ENCODE measurements around the gene ING4. TPM values are rescaled to one million over a fixed set of nuclear protein-coding genes. Genes with fewer than 3 reads are reported as not detected.

The ING4 gene
- total RNA-seq, 4 donors from 2014 or later, result 45.1 to 58.3 (median 49.9) TPM

DNA sequence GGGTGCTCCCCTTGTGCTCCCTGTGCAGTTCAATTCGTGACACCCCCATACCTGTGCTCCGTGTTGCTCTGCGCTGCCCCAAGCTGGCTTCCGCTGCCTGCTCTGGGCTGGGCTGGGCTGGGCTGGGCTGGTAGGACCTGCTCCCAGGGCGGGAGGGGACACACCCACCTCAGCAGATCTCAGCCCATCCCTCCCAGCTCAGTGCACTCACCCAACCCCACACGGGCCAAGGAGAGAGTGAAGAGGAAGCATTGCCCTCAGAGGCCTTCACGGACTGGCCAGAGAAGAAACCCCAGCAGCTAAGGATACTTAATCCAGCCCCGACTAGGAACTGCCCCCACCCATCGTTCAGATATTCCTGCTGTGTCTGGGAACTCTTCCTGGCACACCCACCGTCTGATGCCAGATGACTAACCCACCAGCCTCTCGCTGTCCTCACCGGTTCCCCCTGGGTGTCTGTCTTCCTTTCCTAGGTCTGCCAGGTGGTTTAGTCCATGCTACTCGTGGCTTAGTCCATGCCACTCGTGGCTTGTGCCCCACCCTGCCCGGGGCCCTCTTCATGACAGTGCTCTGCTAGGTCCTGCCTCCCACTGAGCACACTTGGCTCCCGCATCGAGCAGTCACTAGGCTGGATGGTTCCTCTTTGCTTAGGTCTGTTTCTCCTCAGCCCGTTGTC lies 26.9 kb downstream of the ING4 start, which contains the start of gene LPAR5:
TSS of gene LPAR5 (minus strand) at position 104 of the 676 bp plus-strand sequence. CDS start 14,711 bp downstream, outside the sequence.
- DNase-seq (ENCODE audit: extremely low spot score), result no peak
- no peaks in the 10 kb centered on the region for H3K36me3 ChIP-seq
- intact Hi-C loops (cut with DNase I), result no loop called here
- WGBS, result 70% methylated on average over 16 of the region's 18 CpGs
- no peaks in the 10 kb centered on the region for H3K9me3 ChIP-seq
- peaks cover 0 to 20% (median 10%) of the 10 kb centered on the region in 4 donors for H3K4me1 ChIP-seq
- TF ChIP-seq EP300 (IDR thresholded peaks at IDR 0.05) (no peak), POLR2AphosphoS5 (IDR thresholded peaks at IDR 0.05) (no peak), POLR2A (IDR thresholded peaks at IDR 0.05; ENCODE audit: low read depth) (no peak)
- TF ChIP-seq, protein P1, sequence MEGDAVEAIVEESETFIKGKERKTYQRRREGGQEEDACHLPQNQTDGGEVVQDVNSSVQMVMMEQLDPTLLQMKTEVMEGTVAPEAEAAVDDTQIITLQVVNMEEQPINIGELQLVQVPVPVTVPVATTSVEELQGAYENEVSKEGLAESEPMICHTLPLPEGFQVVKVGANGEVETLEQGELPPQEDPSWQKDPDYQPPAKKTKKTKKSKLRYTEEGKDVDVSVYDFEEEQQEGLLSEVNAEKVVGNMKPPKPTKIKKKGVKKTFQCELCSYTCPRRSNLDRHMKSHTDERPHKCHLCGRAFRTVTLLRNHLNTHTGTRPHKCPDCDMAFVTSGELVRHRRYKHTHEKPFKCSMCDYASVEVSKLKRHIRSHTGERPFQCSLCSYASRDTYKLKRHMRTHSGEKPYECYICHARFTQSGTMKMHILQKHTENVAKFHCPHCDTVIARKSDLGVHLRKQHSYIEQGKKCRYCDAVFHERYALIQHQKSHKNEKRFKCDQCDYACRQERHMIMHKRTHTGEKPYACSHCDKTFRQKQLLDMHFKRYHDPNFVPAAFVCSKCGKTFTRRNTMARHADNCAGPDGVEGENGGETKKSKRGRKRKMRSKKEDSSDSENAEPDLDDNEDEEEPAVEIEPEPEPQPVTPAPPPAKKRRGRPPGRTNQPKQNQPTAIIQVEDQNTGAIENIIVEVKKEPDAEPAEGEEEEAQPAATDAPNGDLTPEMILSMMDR (IDR thresholded peaks at IDR 0.05), result no peak
- H3K27me3 ChIP-seq, result peaks cover 0 to 5% (median 0%) of the 10 kb centered on the region in 4 donors
- H3K27ac ChIP-seq (replicated peaks in 1 of 4), result peak within 1 kb of the TSS in 2 of 4 donors; percentile 27 to 49
- peak within 1 kb of the TSS in 2 of 4 donors; percentile 17 to 30 for H3K4me3 ChIP-seq

DNA sequence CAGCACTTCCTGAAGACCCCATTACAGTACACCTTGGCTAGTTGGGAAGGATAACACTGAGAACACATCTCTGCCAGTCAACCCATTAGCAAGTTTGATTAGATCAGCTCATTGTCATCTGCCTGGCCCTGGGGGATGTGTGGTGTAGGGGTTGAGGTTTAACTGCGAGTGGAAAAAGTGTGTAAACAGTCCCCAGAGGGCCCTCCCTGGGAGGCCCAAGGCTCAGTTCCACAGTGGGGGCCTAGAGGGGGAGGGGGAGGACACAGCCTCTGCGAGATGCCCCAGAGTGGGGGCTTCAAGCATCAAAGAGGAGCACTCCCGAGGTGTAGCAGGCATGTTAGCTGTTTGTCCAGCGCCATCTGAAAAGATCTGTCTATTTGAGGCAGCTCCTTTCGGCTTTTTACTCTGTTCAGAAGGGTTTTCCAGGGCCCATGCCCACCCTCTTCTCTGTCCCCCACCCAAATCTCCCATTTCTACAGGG lies 27.5 kb downstream of the ING4 start:
- no peak for TF ChIP-seq POLR2AphosphoS5 (IDR thresholded peaks at IDR 0.05)
- TF ChIP-seq EP300 (IDR thresholded peaks at IDR 0.05), result no peak
- TF ChIP-seq POLR2A (IDR thresholded peaks at IDR 0.05; ENCODE audit: low read depth), result no peak
- TF ChIP-seq, protein P1 (IDR thresholded peaks at IDR 0.05), result no peak
- H3K27ac ChIP-seq (replicated peaks in 1 of 4), result peak overlapping the region in 2 of 4 donors; percentile 27 to 49
- H3K9me3 ChIP-seq, result no peaks in the 10 kb centered on the region
- intact Hi-C loops (cut with DNase I), result no loop called here
- peaks cover 0 to 11% (median 0%) of the 10 kb centered on the region in 4 donors for H3K27me3 ChIP-seq
- no peaks in the 10 kb centered on the region for H3K36me3 ChIP-seq
- 71% methylated on average over 4 of the region's 5 CpGs for WGBS
- H3K4me3 ChIP-seq, result peak overlapping the region in 2 of 4 donors; percentile 17 to 30
- H3K4me1 ChIP-seq, result peaks cover 0 to 20% (median 10%) of the 10 kb centered on the region in 4 donors
- no peak for DNase-seq (ENCODE audit: extremely low spot score)

DNA sequence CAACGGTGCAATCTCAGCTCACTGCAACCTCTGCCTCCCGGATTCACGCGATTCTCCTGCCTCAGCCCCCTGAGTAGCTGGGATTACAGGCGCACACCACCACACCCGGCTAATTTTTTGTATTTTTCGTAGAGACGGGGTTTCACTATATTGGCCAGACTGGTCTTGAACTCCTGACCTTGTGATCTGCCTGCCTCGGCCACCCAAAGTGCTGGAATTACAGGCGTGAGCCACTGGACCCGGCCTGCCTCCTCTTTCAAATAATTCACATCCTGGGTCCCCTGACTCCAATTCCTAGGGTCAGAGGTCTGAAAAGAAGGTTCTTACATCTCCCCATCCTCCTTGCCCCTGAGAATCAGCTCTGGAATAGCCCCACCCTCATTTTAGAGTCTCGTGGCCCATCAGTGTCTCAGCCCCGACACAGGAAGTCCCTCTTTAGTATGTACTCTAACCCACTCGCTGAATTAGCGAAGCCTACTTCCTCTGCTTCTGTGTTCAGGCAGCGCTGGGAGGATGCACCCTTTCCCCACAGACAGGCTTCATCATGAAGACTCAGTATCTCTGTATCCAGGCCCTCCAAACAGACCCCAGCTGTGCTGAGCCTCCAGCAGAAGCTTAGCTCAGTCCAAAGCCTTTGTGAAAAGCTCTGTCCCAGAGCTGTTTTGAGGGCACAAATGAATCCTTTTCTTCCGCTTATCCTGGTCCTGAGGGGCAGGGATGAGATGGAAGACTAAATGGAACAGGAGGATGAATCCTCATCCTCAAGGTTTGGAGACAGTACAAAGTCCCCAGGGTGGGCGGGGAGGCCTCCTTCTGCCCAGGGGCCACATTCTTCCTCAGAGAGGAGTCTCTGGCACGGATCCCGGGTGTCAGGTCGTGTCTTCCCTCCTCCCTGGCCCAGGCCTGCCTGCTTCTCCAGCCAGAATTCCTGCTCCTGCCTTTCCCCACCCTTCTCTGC lies 30.6 kb downstream of the ING4 start:
- H3K27ac ChIP-seq (replicated peaks in 1 of 4), result peak overlapping the region in 1 of 4 donors; percentile 42
- H3K4me3 ChIP-seq, result no peak overlapping the region
- H3K9me3 ChIP-seq, result no peaks in the 10 kb centered on the region
- H3K27me3 ChIP-seq, result peaks cover 0 to 11% (median 0%) of the 10 kb centered on the region in 4 donors
- H3K4me1 ChIP-seq, result peaks cover 0 to 14% (median 10%) of the 10 kb centered on the region in 4 donors
- no peaks in the 10 kb centered on the region for H3K36me3 ChIP-seq
- WGBS, result 57% methylated on average over 21 of the region's 21 CpGs
- TF ChIP-seq POLR2AphosphoS5 (IDR thresholded peaks at IDR 0.05) (peak in 1 of 2 donors; percentile 13), EP300 (IDR thresholded peaks at IDR 0.05) (no peak)
- DNase-seq (ENCODE audit: extremely low spot score), result no peak
- intact Hi-C loops (cut with DNase I), result no loop called here

DNA sequence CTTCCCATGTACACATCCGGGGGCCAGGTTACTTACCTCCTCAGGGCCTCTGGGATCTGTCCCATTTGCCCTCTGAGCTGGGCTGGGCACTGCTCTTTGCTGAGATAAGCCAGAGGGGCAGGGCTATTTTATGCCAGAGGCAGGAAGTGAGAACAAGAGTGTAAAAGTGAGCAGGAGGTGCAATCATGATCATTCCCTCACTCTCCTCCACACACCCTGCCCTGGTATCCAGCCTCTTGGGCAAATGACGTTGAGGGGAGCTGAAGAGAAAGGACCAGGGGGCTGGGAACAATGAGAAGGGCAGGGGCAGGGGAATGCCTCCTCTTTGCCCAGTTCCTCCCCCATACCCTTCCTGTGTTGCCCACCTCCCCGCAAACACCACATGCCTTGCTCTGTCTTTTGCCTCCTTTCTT lies 31.4 kb downstream of the ING4 start:
- Histone ChIP-seq H3K36me3 (no peaks in the 10 kb centered on the region), H3K9me3 (no peaks in the 10 kb centered on the region), H3K27ac (replicated peaks in 1 of 4) (peak overlapping the region in 1 of 4 donors; percentile 18), H3K4me3 (no peak overlapping the region), H3K27me3 (peaks cover 0 to 11% (median 0%) of the 10 kb centered on the region in 4 donors), H3K4me1 (peaks cover 0 to 14% (median 10%) of the 10 kb centered on the region in 4 donors)
- intact Hi-C loops (cut with DNase I), result no loop called here
- WGBS, result 86% methylated on average over 3 of the region's 3 CpGs
- TF ChIP-seq, protein P1 (IDR thresholded peaks at IDR 0.05), result no peak
- TF ChIP-seq POLR2A (IDR thresholded peaks at IDR 0.05; ENCODE audit: low read depth), result no peak
- TF ChIP-seq EP300 (IDR thresholded peaks at IDR 0.05), result no peak
- TF ChIP-seq POLR2AphosphoS5 (IDR thresholded peaks at IDR 0.05), result no peak
- DNase-seq (ENCODE audit: extremely low spot score), result no peak

Measured in esophagus muscularis mucosa (tissue), 4 donors.